Stimulated activated CD8-positive, alpha-beta memory T cell treated with anti-CD3 and anti-CD28 coated beads, Interleukin-4, amount 100 ng/mL, for 48 hours (primary cell): ENCODE measurements around the gene SMYD4.
"Not testable (repeated sequence)": the region's sequence is repeated elsewhere in the genome, so short reads cannot be mapped to it uniquely, and the experiment has no call there.

Experiments used
- DNase-seq: peaks from one replicate; pipeline ENCODE4 v3.0.0-alpha.2; 2020

SMYD4 gene

GRCh38 chr17:1829592-1830257 is at the start of gene SMYD4, which contains the start of gene RPA1:
Gene SMYD4, minus strand, starts transcription at chr17:1829902. Its CDS starts 1,908 bp downstream, at chr17:1827994.
Gene RPA1, plus strand, starts transcription at chr17:1830005. Its CDS starts 89 bp downstream, at chr17:1830094.
- peak; percentile 90 for DNase-seq

DNA sequence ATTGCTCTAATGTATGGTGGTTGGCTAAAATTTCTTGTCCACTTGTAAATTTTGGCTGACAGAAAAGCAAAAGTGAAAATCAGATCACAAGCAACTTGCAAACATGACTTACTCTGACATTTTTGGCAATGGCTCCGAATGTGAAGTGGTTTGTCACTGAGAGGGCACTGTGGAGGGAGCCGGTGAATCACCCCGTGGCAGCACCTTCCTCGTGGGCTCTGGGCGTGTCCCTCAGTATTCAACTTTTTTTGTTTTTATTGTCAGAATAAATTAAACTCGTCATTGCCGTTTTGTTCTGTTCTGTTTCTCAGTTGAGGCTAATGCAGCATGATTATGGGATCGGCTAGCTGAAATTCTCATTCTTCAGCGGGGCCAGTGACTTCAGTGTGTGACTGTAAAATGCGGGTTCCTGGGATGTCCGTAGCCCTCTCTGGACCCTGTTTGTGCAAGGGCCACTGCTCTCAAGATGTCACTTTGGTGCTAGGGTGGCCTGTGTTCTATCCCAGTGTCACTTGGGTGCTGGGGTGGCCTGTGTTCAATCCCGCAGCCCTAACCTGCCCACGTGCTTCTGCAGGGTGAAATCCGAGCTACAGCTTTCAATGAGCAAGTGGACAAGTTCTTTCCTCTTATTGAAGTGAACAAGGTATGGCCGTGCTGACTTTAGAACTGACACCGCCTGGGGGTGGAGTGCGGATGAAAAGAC is 48.9 kb upstream of the SMYD4 start:
- DNase-seq, result no peak

- no peak for DNase-seq
These were observed 45.9 kb upstream of the SMYD4 start for GRCh38 chr17:1875597-1875996.

GRCh38 chr17:1873418-1873817 is 43.7 kb upstream of the SMYD4 start:
- no peak for DNase-seq

DNA sequence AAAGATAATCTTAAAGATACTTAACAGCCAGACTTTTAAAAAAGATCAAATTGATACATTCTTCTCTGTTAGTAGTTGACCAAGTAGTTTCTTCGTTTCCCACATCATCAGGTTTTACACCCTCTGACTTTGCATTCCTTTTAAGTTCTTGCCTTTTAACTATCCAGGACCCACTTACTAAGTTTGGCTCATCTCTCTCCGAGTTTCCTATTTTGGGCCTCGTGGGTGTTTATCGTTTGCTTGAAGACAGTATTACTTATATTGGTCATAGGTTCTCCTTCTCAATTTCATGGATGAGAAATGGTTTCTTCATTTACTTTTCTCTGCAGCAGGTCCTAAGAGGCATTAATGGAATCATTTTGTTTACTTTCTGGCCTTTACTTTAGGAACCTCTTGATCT is 43.3 kb upstream of the SMYD4 start:
- DNase-seq, result no peak

DNA sequence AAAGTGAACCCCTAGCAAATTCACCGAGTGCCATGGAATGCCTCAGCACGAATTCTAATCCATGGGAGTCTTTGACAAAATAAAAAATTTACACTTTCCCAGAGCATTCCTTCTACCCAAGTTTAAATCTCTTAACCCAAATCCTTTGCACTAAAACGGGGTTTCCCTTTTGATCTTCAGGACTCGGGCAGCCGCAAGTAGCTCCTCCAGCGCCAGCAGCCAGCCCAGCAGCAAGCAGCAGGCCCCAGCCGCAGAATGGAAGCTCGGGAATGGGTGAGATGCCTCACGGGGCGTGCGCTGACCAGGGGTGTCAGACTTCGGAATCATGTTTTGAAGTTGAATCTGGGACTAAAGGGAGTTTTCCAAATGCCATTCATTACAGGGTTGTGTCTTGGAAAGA is 42.6 kb upstream of the SMYD4 start:
- DNase-seq, result no peak

GRCh38 chr17:1871756-1872155 is 42.1 kb upstream of the SMYD4 start:
- DNase-seq, result no peak

- DNase-seq, result no peak
These were observed 40.9 kb upstream of the SMYD4 start for GRCh38 chr17:1870592-1870991.

- DNase-seq, result no peak
These were observed 38.4 kb upstream of the SMYD4 start for GRCh38 chr17:1868090-1868489.

DNA sequence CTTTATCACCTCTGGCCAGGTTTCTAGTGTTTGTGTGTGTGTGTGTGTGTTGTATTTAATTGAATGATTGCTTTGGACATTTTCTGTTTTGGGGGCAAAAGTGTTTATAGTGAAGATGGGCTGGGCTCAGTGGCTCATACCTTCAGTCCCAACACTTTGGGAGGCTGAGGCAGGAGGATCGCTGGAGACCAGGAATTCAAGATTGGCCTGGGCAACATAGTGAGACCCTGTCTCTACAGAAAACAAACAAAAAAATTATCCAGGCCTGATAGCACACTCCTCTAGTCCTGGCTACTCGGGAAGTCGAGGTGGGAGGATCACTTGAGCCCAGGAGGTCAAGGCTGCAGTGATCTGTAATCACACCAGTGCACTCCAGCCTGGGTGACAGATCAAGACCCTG is 37.6 kb upstream of the SMYD4 start:
- no peak for DNase-seq

DNA sequence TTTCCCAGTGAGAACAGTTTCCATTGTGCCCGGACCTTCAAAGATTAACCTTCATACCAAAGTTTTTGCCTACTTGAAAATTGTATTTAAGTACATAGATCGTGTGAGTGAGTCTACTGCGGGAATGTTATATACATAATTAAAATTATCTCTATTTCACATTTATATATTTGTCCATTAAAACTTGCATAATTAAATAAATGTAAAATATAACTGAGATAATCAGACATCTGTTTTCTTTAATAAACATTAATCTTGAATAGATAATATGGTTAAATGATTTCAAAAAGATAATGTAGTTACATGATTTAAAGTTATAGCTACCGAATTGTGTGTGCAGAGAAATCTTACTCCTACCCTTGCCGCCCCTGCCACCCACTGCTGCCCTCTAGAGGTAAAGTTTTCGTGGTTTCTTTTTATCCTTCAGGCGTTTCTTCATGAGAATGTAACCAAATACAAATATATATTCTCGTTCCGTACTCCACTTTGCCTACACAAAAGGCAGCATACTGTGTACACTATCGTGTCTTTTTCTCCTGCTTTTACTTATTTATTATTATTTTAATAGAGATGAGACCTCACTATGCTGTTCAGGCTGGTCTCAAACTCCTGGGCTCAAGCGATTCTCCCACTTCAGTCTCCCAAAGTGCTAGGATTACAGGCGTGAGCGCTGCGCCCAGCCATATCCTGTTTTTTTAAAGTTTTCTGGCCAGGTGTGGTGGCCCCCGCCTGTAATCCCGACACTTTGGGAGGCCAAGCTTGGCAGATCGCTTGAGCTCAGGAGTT is 35.7 kb upstream of the SMYD4 start:
- DNase-seq, result peak; percentile 56

DNA sequence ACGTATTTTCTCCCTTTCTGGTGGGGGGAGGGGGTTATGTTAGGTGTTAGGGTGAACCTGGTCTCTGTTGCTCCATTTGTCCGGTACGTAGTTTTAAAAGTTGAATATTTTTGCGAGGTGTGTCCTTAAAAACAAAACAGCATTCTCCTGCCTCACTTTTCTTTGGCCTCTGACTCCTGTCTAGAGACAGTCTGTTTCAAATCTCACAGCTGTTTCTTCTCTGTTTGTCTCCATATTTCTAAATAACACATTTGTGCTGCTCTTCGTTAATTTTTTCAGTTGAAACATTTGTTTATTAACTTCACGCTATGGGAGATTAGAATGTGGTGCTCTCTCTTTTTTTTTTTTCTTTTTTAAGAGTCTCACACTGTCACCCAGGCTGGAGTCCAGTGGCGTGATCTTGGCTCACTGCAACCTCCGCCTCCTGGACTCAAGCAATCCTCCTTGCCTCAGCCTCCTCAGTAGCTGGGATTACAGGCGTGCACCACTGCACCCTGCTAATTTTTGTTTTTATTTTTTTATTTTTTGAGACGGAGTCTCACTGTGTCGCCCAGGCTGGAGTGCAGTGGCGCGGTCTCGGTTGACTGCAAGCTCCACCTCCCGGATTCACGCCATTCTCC is 31.8 kb upstream of the SMYD4 start:
- no peak for DNase-seq

DNA sequence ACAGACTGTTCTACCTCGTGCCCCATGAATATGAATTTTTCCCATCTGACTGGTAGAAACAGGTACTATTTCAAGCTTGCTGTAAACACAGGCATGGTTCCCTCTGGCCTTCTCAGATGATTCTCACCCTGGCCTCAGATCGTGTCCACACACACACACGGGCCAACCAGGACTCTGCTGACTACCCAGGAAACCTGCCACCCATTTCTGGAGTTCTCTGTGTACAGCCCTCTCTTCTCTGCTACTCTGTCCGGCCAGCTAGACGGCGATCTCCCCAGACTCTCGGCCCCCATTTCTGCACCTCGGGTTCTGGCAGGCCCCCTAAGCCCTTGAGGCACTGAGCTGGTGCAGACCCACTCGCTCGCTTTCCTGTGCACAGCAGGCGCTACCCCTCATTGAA is 31.3 kb upstream of the SMYD4 start:
- DNase-seq, result no peak

GRCh38 chr17:1856462-1856861 is 26.8 kb upstream of the SMYD4 start:
- not testable (repeated sequence) for DNase-seq

- no peak for DNase-seq
These were observed 24.0 kb upstream of the SMYD4 start for GRCh38 chr17:1853698-1854097.

GRCh38 chr17:1852327-1852726 is 22.6 kb upstream of the SMYD4 start:
- DNase-seq, result no peak

- no peak for DNase-seq
These were observed 17.5 kb upstream of the SMYD4 start for GRCh38 chr17:1847191-1847590.

- DNase-seq, result no peak
These were observed 14.2 kb upstream of the SMYD4 start for GRCh38 chr17:1843947-1844346.

DNA sequence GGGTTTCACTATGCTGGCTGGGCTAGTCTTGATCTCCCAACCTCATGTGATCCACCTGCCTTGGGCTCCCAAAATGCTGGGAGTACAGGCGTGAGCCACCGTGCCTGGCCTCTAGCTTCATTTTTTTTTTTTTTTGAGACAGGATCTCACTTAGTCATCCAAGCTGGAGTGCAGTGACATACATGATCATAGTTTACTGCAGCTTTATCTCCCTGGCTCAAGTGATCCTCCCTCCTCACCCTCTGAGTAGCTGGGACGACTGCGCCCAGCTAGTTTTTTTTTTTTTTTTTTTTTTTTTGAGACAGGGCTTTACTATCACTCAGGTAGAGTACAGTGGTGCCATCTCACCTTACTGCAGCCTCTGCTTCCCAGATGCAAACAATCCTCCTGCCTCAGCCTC is 9.8 kb upstream of the SMYD4 start:
- DNase-seq, result no peak

DNA sequence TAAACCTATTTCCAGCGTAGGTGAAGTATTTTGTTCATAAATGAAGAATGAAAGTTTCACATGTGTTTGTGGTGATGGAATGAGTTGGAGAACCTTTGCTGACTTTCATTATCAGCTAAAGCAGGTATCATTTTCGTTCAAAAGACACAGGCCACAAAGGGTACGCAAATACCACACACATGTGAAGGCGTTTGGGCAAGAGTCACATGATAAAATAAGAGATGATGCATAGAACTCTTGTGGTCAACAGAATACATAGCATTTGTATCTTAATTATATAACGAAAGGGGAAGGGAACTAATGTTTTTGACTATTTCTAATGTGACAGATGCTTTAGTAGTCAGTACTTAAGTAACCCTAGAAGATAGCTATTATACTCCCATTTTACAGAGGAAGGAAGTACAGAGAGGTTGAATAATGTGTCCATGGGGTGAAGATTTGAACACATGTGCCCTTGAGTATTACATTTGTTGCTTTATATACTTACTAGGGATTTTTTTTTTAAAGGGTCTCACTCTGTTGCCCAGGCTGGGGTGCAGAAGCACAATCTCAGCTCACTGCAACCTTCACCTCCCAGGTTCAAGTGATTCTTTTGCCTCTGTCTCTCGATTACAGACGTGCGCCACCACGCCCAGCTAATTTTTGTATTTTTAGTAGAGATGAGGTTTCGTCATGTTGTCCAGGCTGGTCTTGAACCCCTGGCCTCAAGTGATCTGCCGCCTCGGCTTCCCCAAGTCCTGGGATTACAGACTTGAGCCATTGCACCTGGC is 4.9 kb upstream of the SMYD4 start:
- DNase-seq, result peak; percentile 40

- peak; percentile 34 for DNase-seq
These were observed 586 bp upstream of the SMYD4 start for GRCh38 chr17:1830288-1830687.

GRCh38 chr17:1829216-1829591 is 498 bp downstream of the SMYD4 start:
- peak; percentile 43 for DNase-seq
